GM19025 (cell line): ENCODE measurements around the gene CAPN13.

Experiments
- ATAC-seq: cut with Tn5 transposase; IDR thresholded peaks from one replicate; pipeline ENCODE4 v1.9.1; 2021; ENCODE audit warnings: mild to moderate bottlenecking, low read depth, moderate library complexity; ENCODE audit not compliant: unreplicated experiment

Gene CAPN13

DNA sequence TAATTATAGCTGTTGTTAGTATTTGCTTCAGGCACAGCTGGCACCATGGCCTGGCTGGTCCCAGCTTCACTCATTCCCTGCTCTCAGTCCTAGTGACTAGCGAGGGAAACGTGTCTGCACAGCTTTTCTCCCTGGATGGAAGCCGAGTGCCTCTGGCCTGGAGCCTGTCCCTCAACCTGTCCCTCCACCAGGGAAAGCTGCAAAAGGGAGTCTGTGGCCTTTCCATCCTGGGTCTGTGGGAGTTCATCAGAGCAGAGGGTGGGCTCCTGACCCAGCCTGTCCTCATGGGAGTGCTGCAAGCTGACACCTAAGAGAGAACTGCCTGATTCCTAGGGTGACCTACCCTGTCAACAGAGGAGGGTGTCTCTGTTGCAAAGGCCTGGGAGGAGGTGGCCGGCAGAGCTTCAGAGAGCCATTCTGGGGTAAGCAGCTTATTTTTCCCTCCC is 118.3 kb downstream of the CAPN13 start:
- no peak for ATAC-seq

- ATAC-seq, result no peak
Measured at GRCh38 chr2:30686669-30687068, 120.6 kb downstream of the CAPN13 start.

GRCh38 chr2:30686000-30686399 is 121.2 kb downstream of the CAPN13 start:
- no peak for ATAC-seq

GRCh38 chr2:30684996-30685395 is 122.2 kb downstream of the CAPN13 start:
- ATAC-seq, result no peak

- no peak for ATAC-seq
Measured at GRCh38 chr2:30684516-30684915, 122.7 kb downstream of the CAPN13 start.

DNA sequence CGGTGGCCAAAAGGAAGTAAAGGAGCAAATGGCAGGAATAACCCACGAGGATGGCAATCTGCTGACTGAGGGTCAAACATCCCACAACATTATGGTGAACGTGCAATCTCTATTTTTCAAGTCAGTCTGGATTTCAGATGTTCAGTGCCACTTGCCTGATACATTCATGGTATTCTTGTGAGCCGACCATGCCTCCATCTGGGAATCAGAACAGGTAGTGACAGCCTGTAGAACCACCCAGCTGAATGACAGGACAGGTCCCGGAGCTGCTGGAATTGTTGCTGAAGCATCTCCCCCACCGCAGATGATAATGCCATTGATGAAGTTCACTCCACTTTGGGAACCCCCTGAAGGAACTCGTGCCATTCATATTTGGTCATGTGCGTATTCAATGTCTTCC is 123.2 kb downstream of the CAPN13 start:
- ATAC-seq, result no peak

DNA sequence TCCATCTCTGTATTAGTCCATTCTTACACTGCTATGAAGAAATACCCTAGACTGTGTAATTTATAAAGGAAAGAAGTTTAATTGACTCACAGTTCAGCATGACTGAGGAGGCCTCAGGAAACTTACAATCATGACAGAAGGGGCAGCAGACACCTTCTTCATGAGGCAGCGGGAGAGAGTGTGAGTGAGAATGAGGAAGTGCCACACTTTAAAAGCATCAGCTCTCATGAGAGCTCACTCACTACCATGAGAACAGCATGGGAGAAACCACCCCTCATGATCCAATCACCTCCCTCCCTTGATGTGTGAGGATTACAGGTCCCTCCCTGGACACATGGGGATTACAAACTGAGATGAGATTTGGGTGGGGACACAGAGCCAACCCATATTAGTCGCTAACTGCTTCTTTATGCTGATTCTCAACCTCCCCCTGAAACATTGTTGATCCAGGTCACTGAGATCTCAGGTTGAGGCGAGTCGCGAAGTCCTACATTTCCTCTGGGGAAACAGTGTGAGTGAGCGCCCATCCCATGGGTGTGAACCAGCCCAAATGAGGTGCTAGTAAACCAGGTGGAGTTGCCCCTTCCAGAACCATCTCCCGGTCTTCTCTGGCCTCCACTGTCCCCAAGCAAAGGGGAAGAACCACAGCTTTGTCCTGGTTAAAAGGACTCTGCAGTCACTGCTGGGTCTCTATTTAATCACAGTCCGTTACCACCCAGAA is 123.8 kb downstream of the CAPN13 start:
- ATAC-seq, result no peak

DNA sequence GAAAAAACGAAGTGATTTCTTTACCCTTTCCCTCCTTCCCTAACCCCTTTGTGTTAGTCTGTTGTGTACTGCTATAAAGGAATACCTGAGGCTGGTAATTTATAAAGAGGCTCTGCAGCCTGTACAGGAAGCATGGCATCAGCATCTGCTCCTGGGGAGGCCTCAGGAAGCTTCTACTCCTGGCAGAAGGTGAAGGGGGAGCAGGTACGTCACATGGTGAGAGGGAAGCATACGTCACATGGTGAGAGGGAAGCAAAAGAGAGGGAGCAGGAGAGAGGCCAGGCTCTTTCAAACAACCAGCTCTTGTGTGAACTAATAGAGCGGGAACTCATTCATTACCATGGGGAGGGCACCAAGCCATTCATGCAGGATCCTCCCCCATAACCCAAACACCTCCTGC is 126.2 kb downstream of the CAPN13 start:
- ATAC-seq, result no peak

DNA sequence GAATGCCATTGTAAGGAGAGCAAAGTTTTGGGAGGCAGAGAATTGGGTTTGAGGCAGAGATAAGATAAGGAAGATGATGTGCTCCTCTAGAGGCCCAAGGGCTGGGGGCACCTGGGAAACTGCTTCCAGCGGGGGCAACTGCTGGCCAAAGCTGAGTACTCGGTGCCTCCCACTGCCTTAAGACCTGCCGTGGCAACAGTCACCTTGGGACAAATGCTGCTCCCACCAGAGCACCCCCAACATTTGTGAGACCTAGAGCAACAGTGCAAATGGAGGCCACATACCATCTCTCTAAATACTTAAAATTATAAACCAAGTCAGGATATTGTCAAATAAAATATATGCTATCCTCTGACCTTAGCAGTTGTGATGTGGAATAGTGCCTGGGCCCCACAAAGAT is 127.1 kb downstream of the CAPN13 start:
- ATAC-seq, result no peak

DNA sequence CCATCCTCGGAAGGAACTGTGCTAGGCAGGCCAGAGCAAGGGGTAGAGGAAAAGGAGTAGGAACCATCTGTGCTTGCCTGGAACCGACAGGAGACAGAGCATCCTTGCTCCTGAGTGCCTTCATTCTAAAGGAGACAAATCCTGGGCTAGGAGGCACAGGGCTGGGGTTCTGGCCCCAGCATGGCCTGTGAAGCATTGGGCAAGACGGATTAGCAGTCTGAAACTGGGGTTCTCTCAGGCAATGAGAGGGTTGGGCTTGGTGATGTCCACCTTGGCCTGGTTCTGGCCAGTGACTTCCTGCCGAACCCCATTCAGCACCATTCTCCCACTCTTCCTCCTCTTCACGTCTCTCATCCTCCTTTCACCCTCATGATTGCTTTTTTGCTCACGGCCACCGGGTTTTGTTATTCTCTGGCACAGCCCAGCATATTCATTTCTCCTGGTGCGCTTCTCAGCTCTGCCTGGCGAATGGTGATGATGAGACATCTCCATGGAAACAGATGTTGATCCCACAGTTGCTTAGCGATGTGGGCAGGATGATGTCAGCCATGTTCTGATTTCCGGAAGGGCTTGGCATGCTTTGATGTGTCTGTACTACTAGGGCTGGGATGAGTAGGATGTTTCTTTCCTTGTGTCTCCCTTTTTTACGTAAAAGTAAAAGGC is 127.7 kb downstream of the CAPN13 start:
- ATAC-seq, result no peak

DNA sequence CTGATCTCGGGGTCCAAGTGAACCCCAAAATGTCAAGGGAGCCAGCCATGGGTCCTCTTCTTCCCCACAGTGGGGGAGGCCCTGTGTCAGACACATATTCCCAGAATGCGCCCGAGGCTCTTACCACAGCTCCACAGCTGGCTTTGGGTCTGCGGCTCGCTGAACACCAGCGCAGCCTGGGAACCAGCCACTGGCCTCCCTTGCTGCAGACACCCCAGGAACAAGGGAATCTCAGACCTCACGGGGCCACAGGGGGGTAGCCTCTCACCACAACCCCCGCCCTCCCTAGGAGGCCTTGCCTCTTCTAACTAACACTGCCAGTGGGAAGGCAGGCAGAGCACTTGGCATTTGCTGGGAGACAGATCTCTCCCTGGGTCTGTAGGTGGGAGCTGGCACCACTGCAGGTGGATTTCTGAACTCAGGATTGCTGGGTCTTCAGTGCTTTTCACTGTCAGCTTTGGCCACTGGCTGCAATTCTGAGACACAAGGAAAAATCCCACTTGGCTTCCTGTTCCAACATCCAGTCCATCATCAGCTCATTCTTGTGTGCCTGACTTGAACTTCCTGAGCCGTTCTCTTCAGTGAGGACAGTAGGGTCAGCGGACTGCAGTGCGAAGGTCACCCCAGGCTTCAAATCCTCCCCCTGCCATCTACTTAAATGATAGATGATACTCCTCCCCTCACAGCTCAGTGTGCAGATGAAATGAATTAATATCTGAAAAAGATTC is 128.7 kb downstream of the CAPN13 start:
- ATAC-seq, result no peak

DNA sequence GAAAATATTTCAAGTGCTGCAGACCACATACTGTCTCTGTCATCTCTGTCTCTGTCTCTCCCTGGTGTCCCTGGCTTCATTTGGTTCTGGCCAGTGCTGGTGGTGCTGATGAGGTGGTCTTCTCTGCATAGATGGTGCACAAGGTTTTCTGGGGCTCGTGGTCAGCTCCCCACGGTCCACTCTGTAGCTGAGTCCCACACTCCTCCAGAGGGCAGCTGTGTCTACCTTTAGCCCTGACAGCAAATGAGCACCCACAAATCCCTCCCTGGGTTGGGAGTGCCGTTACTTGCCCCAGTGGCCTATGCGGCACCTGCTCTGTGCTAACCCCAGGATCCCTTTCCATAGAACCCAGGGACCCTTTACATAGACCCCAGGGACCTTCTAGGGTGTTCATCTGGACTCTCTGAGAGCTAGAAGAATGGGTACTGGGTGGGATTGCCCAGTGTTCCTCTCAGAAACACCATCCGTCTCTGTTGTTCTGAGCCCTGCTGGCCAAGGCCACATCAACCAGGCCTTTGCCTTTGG is 129.3 kb downstream of the CAPN13 start:
- no peak for ATAC-seq

- no peak for ATAC-seq
Measured at GRCh38 chr2:30677231-30677630, 130.0 kb downstream of the CAPN13 start.

DNA sequence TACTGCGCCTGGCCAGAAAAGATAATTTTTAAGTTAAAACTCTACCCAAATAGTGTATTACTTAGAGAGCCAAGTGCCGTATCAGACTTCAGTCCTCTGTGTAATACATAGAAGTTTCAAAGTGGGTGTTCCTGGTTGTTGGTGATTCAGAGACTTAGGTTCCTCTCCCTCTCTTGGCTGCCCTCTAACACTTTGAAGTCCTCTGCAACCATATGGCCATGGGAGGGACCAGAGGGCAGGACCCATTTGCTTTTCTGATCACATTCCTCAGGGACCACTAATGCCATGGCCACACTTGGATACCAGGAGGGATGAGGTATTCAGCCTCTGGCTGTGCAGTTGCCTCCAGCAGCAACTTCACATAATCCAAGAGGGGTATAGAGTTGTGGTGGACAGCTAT is 131.5 kb downstream of the CAPN13 start:
- no peak for ATAC-seq

DNA sequence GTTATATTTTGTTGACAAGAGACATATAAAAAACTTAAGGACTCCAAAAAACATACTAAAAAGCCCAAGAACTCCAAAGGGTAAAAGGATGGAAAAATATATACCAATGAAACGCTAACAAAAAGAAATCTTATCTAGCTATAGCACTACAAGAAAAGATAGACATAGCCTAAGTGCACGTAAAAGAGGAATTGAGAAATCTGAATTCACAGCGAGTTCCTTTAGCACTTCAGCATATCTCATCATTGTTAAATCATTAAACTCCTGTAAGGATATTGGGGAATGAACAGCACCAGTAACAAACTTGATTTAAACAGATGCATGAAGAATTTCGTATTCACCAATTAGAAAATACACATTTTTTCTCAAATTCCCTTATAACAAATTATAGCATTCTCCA is 134.1 kb downstream of the CAPN13 start:
- ATAC-seq, result no peak
